Right renal pelvis (tissue), 4 donors: Measurements from ENCODE around the gene DRAM1. TPM values are rescaled to one million over a fixed set of nuclear protein-coding genes. Genes with fewer than 3 reads are reported as not detected.

Experiments
- DNase-seq, 4 donors: peaks; one replicate each; pipeline ENCODE4 v3.0.0-alpha.2; 2013; ENCODE audit warnings: low read depth in 4 of 4, low spot score in 3 of 4, missing footprints in 1 of 4
- polyA plus RNA-seq, 4 donors: library from polyadenylated mRNA; unstranded; fragments of 120-200 nt; gene quantifications; one replicate each; pipeline ENCODE4 v1.2.1, GENCODE V29; 2013; ENCODE audit not compliant: insufficient read length in 4 of 4

Gene DRAM1
- polyA plus RNA-seq, 4 donors = 18.0 to 23.4 (median 23.0) TPM

GRCh38 chr12:101939306-101939705 is 61.9 kb downstream of the DRAM1 start:
- no peak for DNase-seq

- peak; percentile 53 to 69 (median 57) for DNase-seq
Observed at GRCh38 chr12:101939856-101940265, 62.5 kb downstream of the DRAM1 start.

DNA sequence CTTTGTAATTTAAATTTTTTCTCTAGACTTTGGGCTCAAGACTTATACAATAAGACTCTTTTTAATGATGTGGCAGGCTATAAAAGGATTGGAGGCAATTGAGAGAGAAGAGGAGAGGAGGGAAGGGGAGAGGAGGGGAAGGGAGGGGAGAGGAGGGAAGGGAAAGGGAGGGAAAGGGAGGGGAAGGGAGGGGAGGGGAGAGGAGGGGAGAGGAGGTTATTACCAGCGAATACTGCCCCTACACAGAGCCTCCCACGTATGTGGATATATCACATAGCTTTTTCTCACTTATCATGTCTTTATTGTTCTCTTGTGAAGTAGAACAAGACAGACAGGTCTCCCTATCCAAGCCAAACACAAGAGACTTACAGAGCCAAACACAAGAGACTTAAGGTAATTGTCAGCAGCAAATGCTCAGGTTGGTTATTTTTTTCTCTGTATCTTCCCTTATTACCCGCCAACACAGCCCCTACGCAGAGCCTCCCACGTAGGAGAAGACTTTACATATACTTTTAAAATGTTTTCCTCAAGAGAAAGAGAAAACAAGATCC is 63.1 kb downstream of the DRAM1 start:
- DNase-seq = no peak

DNA sequence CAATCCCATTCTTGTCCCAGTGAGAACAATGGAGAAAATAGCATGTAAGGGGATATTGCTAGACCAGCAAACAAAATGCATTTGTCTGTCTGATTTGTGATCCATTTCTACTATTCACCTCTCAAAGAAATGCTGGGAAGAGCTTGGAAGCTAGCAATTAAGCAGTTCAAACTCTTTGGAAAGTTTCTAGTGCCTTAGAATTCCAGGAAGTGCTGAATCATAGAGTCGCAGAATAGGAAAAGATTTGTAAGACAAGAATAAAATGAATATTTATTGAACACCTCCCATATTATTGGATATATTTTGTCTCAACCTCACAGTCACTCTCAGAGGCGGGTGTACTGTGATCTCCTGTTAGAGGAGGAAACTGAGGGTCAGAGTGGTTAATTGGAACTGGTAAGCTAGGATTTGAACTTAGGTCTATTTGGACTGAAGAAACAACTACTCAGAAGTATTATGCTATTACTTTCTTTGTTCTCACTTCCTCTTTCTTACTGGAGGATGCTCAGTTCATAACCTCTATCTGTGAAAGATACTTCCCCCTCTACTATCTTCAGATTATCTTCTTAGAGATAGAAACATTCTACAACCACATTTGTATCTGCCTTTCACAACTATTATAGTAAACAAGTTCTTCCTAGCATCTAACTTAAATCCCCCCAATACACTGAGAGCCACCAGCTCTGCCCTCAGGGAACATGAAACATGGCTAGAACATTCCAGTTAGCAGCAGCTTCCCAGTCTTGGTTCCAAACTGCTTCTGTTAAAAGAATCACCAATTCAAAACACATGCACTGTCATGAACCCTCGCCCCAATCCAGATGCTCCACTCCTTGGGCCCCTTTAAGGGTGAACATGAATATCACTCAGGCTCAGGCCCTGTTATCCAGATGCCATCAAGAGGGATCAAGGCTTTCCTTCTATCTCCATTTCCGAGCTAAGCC is 64.2 kb downstream of the DRAM1 start:
- no peak for DNase-seq

DNA sequence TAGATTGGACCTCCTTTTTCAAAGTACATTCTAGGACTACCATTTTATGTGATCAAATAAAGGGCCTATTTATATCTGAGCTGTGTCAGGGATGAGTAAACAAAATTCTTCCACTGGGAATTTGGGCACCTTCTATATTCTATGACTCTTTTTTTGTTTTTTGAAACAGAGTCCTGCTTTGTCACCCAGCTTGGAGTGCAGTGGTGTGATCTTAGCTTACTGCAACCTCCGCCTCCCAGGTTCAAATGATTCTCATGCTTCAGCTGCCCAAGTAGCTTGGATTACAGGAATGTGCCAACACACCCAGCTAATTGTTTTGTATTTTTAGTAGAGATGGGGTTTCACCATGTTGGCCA is 64.8 kb downstream of the DRAM1 start:
- no peak for DNase-seq

DNA sequence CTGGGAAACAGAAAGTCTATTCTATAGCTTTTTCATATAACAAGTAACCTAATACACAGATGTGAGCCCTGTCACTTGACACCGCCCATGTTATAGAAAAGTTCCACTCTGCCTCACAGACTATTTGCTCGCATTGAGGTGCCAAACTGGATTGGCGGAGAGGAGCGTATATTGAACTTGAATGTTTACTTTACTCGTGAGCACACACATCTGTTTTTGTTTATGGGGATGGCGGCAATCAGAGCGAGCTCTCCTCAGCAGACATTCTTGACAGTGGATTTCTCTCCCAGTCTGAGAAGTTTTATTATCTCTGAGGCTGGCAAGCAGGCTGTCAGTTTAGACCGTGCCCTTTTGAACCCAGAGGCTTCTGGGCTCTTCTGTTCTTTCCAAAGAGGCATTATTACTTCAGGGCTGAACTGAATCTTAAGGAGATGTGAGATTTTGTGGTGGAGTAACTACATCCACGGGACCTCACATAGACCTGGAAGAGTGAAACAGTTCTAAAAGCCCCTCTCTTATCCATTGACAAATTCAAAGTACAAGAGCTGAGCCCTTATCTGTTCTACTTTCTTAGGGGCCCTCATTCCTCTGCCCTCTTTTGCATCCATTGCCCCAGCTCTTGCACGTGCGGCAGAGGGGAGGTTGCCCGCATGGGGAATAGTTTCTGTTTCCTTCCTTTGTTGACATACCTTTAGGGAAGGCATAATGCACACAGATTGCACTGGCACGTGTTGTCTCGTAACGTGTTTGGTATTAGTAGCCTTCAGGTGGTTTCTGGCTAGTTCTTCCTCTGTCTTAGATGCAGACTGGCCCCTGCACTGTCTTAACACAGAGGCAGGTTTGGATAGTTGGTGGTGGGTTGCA is 68.2 kb downstream of the DRAM1 start:
- DNase-seq = no peak

GRCh38 chr12:101946233-101946611 is 68.8 kb downstream of the DRAM1 start:
- no peak for DNase-seq

GRCh38 chr12:101947316-101947715 is 69.9 kb downstream of the DRAM1 start:
- no peak for DNase-seq

- no peak for DNase-seq
Observed at GRCh38 chr12:101948365-101948764, 71.0 kb downstream of the DRAM1 start.

GRCh38 chr12:101951002-101951670 is 73.8 kb downstream of the DRAM1 start:
- no peak for DNase-seq

DNA sequence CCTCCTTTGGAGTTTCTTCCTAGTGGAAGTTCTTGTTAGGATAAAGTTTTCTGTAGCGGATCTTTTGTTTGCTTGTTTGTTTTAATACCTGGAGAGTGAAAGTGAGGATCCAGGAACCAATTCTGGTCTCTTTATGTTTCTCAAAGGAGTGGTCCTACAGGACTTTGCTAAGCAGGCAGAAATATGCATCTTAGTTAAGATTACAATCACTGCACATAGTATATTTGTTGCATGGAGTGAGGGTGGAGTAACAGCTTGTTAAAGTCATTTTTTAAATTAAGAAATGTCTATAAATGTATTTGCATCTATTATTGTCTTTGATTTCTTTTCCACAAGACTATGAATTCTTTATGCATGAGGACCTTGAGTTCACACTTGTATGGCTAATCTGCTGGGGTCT is 76.7 kb downstream of the DRAM1 start:
- no peak for DNase-seq

- DNase-seq = no peak
Observed at GRCh38 chr12:101954676-101955075, 77.3 kb downstream of the DRAM1 start.

GRCh38 chr12:101957252-101957959 is 80.0 kb downstream of the DRAM1 start:
- DNase-seq = no peak

GRCh38 chr12:101959607-101960006 is 82.2 kb downstream of the DRAM1 start:
- no peak for DNase-seq

DNA sequence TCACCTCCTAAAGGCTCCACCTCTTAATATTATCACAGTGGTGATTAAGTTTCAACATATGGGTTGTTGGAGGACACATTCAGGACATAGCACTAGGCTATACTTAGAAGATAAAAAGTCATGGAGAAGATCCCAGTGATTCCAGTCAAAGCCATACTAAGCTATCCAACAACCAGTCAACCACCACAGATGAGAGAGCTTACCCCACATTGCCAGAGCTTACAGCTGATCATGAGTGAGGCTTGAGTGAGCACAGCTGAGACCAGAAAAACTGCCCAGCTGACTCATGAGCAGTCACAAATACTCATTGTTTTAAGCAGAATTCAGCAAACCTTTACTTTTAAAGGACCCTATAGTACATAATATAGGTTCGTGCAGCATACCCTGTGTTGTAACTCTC is 85.1 kb downstream of the DRAM1 start:
- no peak for DNase-seq

DNA sequence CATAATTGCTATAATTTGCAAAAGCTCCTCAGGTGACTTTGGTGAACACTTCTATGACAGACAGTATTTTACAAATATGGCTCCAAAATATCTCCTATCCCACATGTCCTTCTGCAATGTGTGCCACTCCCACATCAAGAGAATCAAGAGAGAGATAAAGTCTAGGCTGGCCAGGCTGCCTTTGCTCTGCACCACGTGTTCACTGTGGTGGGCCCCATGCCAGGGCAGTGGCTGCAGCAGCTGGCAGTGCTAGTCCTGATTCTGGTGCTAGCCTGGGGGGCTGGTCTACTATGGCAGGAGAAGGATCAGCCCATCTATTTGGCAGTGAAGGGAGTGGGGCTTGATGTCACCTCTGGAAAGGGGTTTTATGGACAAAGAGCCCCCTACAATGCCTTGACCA is 86.3 kb downstream of the DRAM1 start:
- no peak for DNase-seq

DNA sequence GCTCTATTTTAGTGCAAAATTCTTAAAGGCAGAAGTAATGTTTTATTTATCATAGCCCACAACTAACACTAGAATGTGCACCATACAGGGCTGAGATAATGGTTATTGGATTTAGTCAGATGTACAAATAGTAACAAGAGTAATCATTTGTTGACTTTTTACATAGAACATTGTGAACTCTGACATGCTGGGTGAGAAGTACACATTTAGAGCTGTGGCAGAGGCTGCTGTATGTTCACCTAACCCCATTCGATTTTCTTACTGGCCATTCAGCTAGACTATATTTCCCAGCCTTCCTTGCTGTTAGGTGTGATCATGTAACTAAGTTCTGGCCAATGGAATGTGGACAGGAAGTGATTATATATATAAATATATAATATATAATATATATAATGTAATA is 89.1 kb downstream of the DRAM1 start:
- no peak for DNase-seq

GRCh38 chr12:101967506-101967905 is 90.1 kb downstream of the DRAM1 start:
- DNase-seq = no peak

GRCh38 chr12:101968770-101969169 is 91.4 kb downstream of the DRAM1 start:
- no peak for DNase-seq
